ENCODE measurements around the gene GPR39. TPM values are rescaled to one million over a fixed set of nuclear protein-coding genes. Genes with fewer than 3 reads are reported as not detected.

The GPR39 gene
- total and polyA plus RNA-seq, 2 donors (not counting 1 experiment from before 2014, with no cell fraction given) = 1.00 to 1.3 TPM

DNA sequence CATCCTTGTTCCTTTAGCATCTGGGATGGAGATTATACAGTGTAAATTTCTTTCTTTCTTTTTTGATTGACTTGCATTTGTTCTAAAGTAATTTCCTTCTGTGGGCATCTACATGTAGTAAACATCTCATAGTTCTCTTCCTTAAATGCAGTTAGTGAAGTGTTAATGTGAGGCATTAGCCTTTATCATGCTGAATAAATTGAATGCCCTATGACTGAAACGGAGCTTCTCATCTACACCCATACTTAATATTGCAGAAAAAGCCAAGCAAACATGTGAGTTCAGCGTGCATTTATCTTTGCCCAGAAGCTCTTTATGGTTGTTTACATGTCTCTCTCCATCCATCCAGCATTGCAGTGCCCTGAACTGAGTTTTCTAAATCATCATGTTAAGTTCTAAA is 195.1 kb downstream of the GPR39 start:
- DNase-seq (ENCODE audit: low read depth in 2 of 2) = no peak
- no peak overlapping the region for H3K4me3 ChIP-seq (replicated peaks in 1 of 4; ENCODE audit: control extremely low read depth in 1 of 4, insufficient read depth in 1 of 4, low read depth in 3 of 4, low read length in 4 of 4)

GRCh38 chr2:132615329-132616085 is 198.9 kb downstream of the GPR39 start:
- Histone ChIP-seq H3K4me2 (ENCODE audit: extremely low read depth, insufficient read depth, low read length) (no peak overlapping the region), H3K9ac (ENCODE audit: insufficient read depth, low read length) (no peak overlapping the region), H3K27me3 (ENCODE audit: control insufficient read depth, insufficient read depth, low read length) (no peaks in the 10 kb centered on the region), H2AFZ (ENCODE audit: low read length) (no peak overlapping the region), H3K9me3 (ENCODE audit: control insufficient read depth, insufficient read depth, low read depth, low read length) (no peaks in the 10 kb centered on the region), H3K4me3 (replicated peaks in 1 of 4; ENCODE audit: control extremely low read depth in 1 of 4, insufficient read depth in 1 of 4, low read depth in 3 of 4, low read length in 4 of 4) (no peak overlapping the region), H3K27ac (ENCODE audit: insufficient read depth, low read length) (no peak overlapping the region), H4K20me1 (ENCODE audit: control insufficient read depth, extremely low read depth, insufficient read depth, low read length) (no peaks in the 10 kb centered on the region), H3K36me3 (ENCODE audit: control insufficient read depth, insufficient read depth, low read length) (no peaks in the 10 kb centered on the region), H3K79me2 (ENCODE audit: control insufficient read depth, insufficient read depth, low read length) (no peaks in the 10 kb centered on the region), H3K4me1 (ENCODE audit: control insufficient read depth, extremely low read depth, insufficient read depth, low read length) (no peaks in the 10 kb centered on the region)
- TF ChIP-seq CTCF (conservative IDR thresholded peaks at IDR 0.05 in 1 of 2, IDR thresholded peaks at IDR 0.05 in 1 of 2; ENCODE audit: low read depth in 1 of 2, low read length in 2 of 2) (no peak), EZH2 (IDR thresholded peaks at IDR 0.05; ENCODE audit: low read length, missing control alignments) (no peak)
- DNase-seq (ENCODE audit: low read depth in 2 of 2) = no peak

More for the DNA sequence above, 195.1 kb downstream of the GPR39 start:
- no peaks in the 10 kb centered on the region for H3K27me3 ChIP-seq (ENCODE audit: control insufficient read depth, insufficient read depth, low read length)
- no peaks in the 10 kb centered on the region for H4K20me1 ChIP-seq (ENCODE audit: control insufficient read depth, extremely low read depth, insufficient read depth, low read length)
- TF ChIP-seq EZH2 (IDR thresholded peaks at IDR 0.05; ENCODE audit: low read length, missing control alignments) = no peak
- H3K9ac ChIP-seq (ENCODE audit: insufficient read depth, low read length) = no peak overlapping the region
- no peak overlapping the region for H2AFZ ChIP-seq (ENCODE audit: low read length)
- H3K4me2 ChIP-seq (ENCODE audit: extremely low read depth, insufficient read depth, low read length) = no peak overlapping the region
- H3K36me3 ChIP-seq (ENCODE audit: control insufficient read depth, insufficient read depth, low read length) = no peaks in the 10 kb centered on the region
- H3K79me2 ChIP-seq (ENCODE audit: control insufficient read depth, insufficient read depth, low read length) = no peaks in the 10 kb centered on the region
- no peaks in the 10 kb centered on the region for H3K4me1 ChIP-seq (ENCODE audit: control insufficient read depth, extremely low read depth, insufficient read depth, low read length)
- H3K9me3 ChIP-seq (ENCODE audit: control insufficient read depth, insufficient read depth, low read depth, low read length) = no peaks in the 10 kb centered on the region
- no peak overlapping the region for H3K27ac ChIP-seq (ENCODE audit: insufficient read depth, low read length)

- no peaks in the 10 kb centered on the region for H3K9me3 ChIP-seq (ENCODE audit: control insufficient read depth, insufficient read depth, low read depth, low read length)
- H2AFZ ChIP-seq (ENCODE audit: low read length) = no peak overlapping the region
- no peaks in the 10 kb centered on the region for H3K27me3 ChIP-seq (ENCODE audit: control insufficient read depth, insufficient read depth, low read length)
- no peaks in the 10 kb centered on the region for H4K20me1 ChIP-seq (ENCODE audit: control insufficient read depth, extremely low read depth, insufficient read depth, low read length)
- DNase-seq (ENCODE audit: low read depth in 2 of 2) = no peak
- no peaks in the 10 kb centered on the region for H3K79me2 ChIP-seq (ENCODE audit: control insufficient read depth, insufficient read depth, low read length)
- no peak overlapping the region for H3K9ac ChIP-seq (ENCODE audit: insufficient read depth, low read length)
- no peak overlapping the region for H3K4me3 ChIP-seq (replicated peaks in 1 of 4; ENCODE audit: control extremely low read depth in 1 of 4, insufficient read depth in 1 of 4, low read depth in 3 of 4, low read length in 4 of 4)
- H3K4me1 ChIP-seq (ENCODE audit: control insufficient read depth, extremely low read depth, insufficient read depth, low read length) = no peaks in the 10 kb centered on the region
- no peak overlapping the region for H3K27ac ChIP-seq (ENCODE audit: insufficient read depth, low read length)
- H3K36me3 ChIP-seq (ENCODE audit: control insufficient read depth, insufficient read depth, low read length) = no peaks in the 10 kb centered on the region
- H3K4me2 ChIP-seq (ENCODE audit: extremely low read depth, insufficient read depth, low read length) = no peak overlapping the region
- TF ChIP-seq CTCF (conservative IDR thresholded peaks at IDR 0.05 in 1 of 2, IDR thresholded peaks at IDR 0.05 in 1 of 2; ENCODE audit: low read depth in 1 of 2, low read length in 2 of 2) (no peak), EZH2 (IDR thresholded peaks at IDR 0.05; ENCODE audit: low read length, missing control alignments) (no peak)
Observed at GRCh38 chr2:132617989-132618388, 201.4 kb downstream of the GPR39 start.
